ENCODE results near the gene KCNK5. TPM values are rescaled to one million over a fixed set of nuclear protein-coding genes. Genes with fewer than 3 reads are reported as not detected.

Gene KCNK5
- total RNA-seq, 1 donor from 2014 or later = 12.0 TPM

DNA sequence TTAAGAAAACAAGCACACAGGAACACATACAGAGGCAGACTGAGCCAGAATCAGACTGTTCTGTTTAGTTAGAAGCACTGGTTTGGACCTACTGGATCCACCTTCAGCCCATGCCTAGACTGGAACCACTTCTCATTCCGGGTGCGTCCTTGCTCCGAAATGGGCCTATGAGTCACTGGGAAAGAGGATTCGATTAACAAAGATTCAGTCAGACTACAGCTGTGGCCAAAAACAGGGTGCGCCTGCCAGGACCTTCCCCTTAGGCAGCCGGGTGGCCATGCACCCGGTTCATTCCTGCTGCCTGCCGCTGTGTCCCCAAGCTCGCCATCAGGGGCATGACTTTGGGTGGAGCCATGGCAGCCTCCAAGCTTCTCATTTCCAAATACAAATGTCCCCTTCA, 14.5 kb upstream of the KCNK5 start:
- intact Hi-C loops (cut with micrococcal nuclease) = no loop called here

DNA sequence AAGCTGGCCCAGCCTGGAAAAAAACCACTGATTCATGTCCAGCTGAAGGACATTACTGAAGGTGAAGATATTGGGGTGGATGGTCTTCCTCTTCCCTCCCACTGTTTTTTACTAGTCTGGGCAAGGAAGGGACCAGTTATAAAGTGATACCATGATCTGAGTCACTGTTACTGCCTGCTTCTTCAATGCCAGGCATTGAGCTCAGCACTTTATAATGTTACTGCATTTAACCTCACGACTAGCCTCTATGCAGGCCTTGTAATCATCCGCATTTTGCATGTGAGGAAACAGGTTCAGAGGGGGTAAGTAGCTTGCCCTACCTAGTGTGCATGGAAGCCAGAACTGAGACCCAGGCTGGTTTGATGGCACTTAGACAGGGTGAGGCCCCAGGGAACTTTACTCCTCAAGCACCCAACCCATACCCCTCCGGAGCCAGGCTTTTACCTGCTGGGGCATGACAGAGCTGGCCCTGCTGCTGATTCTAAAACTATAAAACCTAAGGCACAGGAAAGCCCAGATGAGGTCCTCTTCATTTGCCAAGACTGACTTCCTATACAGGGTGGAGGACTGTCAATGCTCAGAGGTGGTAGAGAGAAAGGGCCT, 11.0 kb upstream of the KCNK5 start:
- intact Hi-C loops (cut with micrococcal nuclease) = no loop called here

DNA sequence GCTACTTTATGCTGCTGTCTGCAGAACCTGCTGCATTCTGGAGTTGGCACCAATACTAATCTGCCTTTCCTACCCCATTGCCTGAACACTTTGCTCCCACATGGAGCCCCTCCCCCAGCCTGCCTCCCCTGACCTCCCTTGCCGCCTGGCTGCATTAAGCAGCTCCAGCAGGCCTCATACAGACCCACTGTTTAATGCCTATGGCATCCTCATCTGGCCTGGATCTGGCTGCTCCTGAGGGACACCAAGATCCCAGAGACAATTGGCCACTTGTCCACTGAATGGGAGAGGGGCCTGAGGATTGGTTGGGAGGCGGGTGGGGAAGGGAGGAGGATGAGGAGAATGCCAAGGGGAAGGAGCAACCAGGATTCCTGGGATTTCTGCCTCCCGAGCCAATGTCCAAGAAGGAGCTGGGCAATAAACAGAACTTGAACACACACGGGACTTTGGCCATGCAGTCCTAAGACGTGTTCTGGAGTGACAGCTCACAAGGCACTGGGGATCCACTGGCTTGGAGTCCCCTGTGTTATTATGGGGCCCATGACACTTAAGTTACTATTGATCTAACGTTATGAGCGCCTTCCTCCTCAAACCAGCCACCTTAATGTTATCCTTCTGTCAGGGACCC, 10.4 kb upstream of the KCNK5 start:
- intact Hi-C loops (cut with micrococcal nuclease) = no loop called here

DNA sequence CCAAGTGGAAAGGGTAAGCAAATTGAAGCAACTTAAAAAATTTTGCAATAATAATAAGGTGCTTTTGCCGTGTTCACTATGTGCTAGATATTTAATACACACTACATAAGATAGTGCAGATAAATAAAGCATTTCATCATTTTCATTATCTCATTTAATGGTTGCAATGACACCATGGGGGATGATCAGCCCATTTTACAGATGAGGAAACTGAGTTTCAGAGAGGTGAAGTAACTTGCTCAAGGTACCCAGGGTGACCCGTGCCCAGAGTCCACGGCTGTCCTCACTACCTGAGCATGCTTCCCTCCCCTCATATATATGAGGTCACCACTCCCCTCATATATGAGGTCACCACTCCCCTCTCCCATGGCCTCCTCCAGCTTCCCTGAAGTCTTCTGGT, 7.5 kb upstream of the KCNK5 start:
- intact Hi-C loops (cut with micrococcal nuclease) = no loop called here

DNA sequence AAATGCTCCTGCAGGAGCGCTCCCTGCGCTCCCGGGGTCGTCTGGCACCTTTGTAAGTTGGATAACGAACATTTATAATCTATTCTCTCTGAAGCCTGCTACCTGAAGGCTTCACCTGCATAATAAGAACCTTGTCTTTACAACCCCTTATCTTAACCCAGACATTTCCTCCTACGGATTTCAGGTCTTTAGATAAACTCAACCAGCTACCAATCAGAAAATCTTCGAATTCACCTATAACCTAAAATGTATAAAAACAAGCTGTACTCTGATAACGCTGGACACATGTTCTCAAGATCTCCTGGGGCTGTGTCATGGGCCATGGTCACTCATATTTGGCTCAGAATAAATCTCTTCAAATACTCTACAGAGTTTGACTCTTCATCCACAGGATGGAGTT, 4.1 kb upstream of the KCNK5 start:
- intact Hi-C loops (cut with micrococcal nuclease) = no loop called here

DNA sequence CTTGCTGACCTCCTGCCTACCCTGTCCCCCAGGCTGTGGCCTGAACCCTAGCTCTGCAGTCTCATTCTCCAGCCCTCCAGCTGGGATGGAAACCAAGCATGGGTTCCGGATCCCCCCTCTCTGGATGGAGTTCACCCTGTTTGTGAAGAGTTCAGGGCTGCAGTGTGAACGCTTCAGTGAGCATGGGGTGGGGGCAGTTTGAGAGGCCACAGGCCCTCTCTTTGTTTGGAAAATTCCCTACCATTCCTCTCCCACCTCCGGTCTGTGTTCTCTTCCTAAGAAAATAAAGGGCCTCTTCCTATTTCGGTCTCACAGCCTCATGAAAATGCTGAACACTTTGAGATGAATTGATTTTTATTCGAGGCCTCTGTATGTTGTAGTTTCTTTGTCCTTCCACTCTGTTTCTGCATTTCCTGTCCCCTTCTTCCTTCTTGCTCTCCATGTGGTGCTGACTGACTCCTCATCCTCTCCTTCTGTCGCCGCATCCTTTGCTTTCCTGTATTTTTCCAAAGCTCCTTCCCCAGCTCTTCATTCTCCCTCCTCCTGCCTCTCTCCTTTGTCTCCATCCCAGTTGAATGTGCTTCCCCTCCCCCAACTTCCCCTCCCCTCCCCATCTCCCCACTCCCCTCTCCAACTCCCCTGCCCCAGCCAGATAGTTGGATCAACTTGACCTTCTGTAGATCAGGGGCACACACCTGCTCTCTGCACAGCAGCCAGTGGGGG, 2.4 kb upstream of the KCNK5 start:
- intact Hi-C loops (cut with micrococcal nuclease) = no loop called here

DNA sequence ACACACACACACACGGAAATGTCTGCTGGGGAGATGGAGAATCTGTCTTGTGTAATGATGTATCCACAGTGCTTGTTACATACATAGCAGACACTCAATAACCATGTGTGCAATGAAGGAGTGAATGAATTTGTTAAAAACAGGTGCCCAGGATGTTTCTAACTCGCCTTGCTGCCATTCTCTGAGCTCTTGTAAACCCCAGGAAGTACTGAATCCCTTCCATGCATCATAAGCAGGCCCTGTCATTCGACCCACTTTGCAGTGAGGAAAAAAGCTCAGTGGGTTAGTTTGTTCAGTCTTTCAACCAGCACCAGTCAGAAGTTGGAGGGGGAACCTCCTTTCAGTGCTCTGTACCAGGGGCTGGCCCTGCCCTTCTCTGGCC, 1.4 kb upstream of the KCNK5 start:
- intact Hi-C loops (cut with micrococcal nuclease) = no loop called here

DNA sequence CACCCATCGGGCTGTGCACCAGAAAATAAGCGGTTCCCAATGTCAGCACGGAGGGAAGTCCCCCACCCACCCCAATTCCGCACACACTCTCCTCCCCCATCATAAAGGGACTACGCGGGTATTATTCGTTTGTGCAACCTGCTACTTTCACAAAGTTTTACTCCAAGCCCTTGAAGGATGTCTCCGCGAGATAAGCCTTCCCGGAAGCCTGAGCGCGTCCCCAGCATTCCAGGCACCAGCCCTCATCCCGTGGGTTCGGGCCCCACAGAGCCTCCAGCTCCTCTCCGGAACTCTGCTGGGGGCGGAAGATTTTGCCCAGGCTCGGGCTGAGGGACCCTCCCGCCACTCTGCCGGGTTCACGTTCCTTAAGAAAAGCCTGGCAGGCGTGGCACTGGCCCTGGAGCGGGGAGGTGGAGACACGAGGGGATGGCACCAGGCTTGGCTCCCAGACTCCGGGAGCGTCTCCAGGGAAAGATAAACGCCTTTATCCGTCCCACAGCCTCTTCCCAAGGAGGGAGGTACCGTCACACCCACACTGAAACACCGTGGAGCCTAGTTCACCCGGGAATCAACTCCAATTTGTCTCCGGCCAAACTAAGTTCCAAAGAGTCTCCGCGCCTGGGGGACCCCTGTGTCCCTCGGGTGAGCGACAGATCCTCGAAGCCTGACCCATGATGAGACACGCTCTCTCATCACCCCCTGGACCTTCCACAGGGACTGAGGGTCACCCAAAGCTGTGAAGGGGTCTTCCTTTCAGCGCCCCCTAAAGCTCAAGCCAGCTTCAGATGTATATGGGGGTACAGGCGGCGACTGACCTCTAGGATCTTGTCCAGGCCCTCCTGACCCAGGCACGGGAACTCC, 934 bp downstream of the KCNK5 start:
- intact Hi-C loops (cut with micrococcal nuclease) = loop anchor here (2.0 to 5.0 kb wide), 5 partner anchors 41 to 1844 kb away; partner anchors contain the start of genes NFYA and OARD1

DNA sequence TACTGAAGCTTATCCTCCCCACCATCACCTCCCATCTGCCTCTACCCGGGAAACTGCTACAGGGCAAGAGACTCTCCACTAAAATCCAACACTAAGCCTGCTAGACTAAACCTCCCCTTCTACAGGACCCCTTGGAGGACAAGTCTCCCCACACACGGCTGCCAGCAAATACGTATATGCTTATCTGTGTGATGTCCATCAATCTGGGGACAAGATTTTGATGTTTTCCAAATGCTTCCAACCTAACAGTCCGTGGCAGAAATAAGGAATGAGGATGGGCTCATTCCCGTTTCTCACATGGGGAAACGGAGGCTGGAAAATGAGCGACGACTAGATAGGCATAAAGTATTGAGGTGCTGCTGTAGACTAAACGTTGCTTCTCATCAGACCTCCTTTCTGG, 1.8 kb downstream of the KCNK5 start:
- intact Hi-C loops (cut with micrococcal nuclease) = loop anchor here (5.0 kb wide), 3 partner anchors 40 to 1845 kb away; partner anchors contain the start of genes NFYA and OARD1

DNA sequence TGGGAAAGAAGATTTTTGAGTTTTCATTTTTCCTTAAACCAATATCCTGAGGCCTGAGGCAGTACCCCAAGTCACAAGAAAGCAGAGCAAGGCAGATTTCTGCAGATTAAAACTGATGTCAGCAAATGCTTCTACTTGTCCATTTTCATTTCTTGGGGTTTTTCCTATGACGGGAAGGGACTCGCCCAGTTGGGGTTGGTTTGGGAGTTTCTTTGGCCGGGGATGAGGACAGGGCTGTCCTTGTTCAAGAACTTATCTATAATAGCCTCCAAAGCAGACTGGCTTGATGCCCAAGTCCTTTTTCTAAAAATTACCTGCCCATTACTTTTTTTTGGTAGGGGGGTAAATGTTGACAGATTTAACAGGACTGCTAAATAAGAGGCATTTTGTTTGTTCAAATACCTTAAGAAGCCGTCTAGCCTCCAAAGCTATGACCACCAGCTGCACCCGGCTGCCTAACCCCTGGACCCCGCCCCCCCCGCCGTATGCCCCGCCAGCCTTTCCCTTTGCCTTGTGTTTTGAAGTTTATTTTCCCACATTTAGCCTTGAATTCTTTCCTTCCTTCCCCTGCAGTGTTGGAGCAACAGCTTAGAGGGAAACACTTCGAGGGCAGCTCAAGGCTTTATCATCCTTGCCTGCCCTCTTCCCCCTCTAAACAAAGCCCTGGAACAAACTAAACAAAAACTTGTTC, 2.5 kb downstream of the KCNK5 start:
- intact Hi-C loops (cut with micrococcal nuclease) = loop anchor here (1.0 to 5.0 kb wide), 4 partner anchors 10 to 1846 kb away; partner anchors contain the start of genes NFYA and OARD1

DNA sequence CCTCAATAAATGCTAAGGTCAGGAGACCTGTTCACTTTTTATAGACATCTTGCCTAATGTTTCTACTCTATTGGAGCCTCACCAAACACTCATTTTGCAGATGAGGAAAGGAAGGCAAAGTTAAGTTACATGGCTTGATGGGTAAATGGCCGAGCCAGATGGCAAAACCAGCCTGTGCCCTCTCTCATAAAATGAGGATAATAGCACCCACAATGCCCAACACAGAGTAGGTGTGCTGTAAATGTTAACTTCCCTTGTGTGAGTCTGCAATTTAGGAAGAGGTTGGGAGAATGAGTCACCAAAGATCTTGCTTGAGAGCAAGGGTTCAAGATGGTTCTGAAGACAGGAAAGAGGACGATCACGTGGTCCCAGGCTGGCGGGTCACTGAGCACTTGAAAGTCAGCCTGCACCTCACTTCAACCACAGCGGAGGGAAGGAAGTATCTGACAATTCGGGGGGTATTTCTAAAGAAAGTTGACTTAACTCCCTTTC, 3.3 kb downstream of the KCNK5 start:
- intact Hi-C loops (cut with micrococcal nuclease) = loop anchor here (1.0 to 5.0 kb wide), 4 partner anchors 10 to 1846 kb away; partner anchors contain the start of genes NFYA and OARD1

DNA sequence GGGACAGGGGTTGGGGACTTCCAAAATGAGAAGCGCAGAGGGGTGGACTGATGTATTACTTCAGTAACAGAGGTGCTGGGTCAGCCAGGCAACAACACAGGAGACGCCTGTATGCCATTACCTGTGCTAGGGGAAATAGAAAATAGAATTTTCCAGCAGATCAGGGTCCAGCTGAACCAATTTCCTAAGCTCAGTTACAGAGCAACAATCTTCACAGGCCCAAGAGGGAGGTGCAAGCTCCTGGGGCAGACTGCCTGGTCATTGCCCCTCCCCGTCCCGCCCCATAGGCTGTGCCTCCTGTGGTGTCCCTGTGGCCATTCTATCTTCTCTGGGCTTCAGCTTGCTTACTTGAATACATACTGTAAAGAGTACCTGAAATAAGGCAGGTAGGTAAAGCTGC, 3.7 kb downstream of the KCNK5 start:
- intact Hi-C loops (cut with micrococcal nuclease) = loop anchor here (5.0 kb wide), 3 partner anchors 38 to 1847 kb away; partner anchors contain the start of genes NFYA and OARD1

DNA sequence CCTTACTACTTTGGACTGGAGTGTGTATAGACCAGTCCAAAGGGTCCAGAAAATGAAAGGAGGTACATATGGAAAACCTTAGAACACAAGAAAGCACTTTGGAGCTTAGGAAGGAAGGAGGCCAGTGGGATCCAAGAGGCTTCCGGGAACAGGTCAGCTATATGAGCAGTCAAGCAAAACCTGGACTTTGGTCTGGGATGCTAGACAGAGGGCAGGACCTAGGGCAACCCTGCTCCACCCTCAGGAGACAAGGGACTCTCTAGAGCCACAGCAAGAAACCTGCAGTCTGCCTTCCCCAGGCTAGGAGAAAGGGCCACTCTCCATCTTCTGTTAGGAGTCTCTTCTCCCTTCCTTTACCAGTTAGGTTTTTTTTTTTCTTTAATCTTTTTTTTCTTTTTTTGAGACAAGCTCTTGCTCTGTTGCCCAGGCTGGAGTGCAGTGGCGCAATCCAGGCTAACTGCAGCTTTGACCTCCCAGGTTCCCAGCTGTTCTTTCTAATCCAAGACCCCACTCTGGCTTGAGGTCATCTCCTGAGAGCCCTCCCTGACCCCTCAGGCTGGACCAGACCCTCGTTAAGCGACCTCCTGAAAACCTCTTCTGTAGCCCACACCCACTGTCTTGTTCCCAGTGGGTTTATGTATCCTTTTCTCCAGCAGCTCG, 4.6 kb downstream of the KCNK5 start:
- intact Hi-C loops (cut with micrococcal nuclease) = loop anchor here (5.0 kb wide), 3 partner anchors 37 to 1848 kb away; partner anchors contain the start of genes NFYA and OARD1

DNA sequence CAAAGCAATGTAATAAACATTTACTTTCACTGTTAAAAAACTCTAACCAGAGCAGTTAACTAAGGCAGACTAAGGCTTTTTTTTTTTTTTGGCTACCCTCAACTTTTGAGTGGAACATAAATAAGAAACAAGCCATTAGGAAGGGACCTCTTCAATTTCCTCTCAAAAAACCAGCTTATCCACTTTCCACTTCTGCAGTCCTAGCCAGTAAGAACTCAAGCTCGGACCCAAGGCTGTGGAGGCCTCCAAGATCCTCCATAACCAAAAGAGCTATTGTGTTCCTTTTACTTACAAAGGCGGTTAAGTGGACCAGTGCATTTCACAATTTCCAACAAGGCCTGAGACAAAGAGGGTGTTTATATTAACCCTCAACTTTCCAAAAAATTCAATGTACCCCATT, 5.3 kb downstream of the KCNK5 start:
- intact Hi-C loops (cut with micrococcal nuclease) = no loop called here

DNA sequence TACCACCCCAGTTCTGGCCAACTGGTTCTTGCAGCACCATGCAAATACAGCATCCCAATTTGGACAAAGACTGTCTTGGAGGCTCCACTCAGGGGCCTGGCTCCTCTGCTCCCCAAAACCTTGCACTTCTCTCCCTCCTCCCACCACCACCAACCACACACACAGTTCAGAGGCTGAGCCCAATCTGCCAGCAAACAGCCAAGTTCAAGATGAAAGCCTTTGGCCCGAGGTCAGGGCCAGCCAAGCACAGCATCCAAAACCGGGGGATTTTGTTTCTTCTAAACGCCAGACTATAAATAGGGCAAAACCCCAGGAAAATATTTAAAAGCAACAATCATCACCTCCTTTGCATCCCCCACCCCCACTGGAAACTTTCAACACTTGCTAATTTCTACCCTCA, 5.7 kb downstream of the KCNK5 start:
- intact Hi-C loops (cut with micrococcal nuclease) = no loop called here

DNA sequence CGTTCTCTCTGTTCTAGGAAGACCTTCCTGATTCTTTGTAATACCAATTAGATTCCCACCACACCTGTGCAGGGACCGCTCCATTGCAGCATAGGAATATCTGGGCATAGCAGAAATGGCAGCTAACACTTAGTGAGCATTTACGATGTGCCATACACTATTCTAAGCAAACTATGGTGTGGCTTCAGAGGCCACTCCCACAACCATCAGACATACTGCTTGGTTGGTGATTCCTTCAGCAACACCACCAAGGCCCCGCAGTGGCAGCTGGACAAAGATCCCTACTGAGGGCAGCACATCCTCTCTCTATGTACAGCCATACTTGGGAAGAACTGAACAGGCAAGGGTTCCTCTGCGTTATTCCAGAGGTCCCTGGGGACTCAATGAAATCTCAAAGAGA, 6.2 kb downstream of the KCNK5 start:
- intact Hi-C loops (cut with micrococcal nuclease) = no loop called here

DNA sequence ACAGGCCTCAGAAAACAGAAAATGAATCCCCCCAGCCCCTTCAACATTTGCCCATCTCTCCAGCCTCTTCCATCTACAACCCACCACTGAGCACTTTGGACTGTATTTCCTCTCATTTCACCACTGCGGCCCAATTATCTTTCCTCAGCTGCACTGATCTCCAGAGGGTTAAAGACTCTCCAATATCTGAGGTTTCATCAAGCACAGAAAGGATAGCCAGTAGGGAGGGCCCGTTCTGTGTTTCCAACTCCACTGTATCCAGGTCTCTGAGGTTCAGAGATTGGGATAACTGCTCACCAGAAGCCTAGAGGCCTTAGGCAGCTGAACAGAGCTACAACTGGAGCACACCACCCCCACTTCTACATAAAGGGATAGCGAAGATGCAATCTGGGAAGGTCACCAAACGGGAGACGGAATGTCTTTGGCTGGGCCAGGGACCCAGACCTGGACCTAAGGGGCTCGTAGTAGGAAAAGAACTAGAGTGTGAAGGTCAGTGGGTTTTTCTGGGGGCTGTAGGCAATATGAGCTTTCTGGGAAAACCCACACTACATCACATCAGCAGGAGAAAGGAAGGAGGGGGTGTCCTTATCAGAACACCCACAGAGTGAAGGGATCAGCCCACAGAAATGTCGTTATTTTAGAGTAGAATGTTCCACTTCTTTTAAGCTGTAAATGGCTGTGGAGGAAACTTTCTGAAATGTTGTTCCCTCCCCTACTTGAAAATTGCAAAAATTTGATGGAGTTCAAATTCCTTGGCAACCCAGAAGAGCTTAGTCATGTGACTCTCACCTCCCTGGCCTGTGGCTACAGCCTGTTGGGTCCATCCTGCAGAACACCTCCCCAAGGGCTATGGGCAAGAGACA, 7.3 kb downstream of the KCNK5 start:
- intact Hi-C loops (cut with micrococcal nuclease) = no loop called here

DNA sequence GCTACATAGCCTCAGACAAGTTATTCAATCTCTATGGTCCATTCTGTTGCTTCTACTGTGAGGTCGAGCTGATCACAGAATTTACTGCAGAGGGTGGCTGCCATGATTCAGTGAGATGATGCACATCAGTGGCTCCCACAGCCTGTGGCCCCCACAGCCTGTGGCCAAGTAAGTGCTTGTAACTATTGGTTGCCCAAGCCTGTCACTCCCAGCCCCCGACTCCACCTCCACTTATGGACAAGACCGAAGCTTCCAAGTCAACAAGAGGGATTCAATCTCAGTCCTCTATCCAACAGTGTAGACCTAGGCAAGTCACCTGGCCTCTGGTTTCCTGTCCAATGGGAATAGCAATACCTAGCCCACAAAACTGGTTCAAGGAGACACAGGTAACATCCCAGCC, 8.2 kb downstream of the KCNK5 start:
- intact Hi-C loops (cut with micrococcal nuclease) = no loop called here

All from T-helper 1 cell treated with Interleukin-12 subunit alpha and Interleukin-12 subunit beta and Interleukin-4 antibody, amounts not matched to agents 30 ng/mL and 1 ng/mL, for 36 hours (primary cell).